HG02973 (cell line): ENCODE results near the gene DDX1.

ENCODE experiments used
- ATAC-seq: cut with Tn5 transposase; IDR thresholded peaks from one replicate; pipeline ENCODE4 v1.9.1; 2021; ENCODE audit warnings: moderate library complexity; ENCODE audit not compliant: unreplicated experiment

Gene DDX1

GRCh38 chr2:15658911-15659310, 67.2 kb downstream of the DDX1 start:
- no peak for ATAC-seq

GRCh38 chr2:15660491-15661294, 69.0 kb downstream of the DDX1 start:
- no peak for ATAC-seq

- ATAC-seq, result no peak
Observed at GRCh38 chr2:15661295-15661569, 69.6 kb downstream of the DDX1 start.

GRCh38 chr2:15662026-15662425, 70.4 kb downstream of the DDX1 start:
- ATAC-seq, result no peak

GRCh38 chr2:15662579-15662978, 70.9 kb downstream of the DDX1 start:
- no peak for ATAC-seq

GRCh38 chr2:15663802-15664201, 72.1 kb downstream of the DDX1 start:
- ATAC-seq, result no peak

GRCh38 chr2:15664273-15665066, 72.8 kb downstream of the DDX1 start:
- no peak for ATAC-seq

GRCh38 chr2:15665067-15665942, 73.6 kb downstream of the DDX1 start:
- no peak for ATAC-seq

- ATAC-seq, result no peak
Observed at GRCh38 chr2:15665943-15666460, 74.3 kb downstream of the DDX1 start.

GRCh38 chr2:15666861-15667808, 75.5 kb downstream of the DDX1 start:
- no peak for ATAC-seq

- ATAC-seq, result no peak
Observed at GRCh38 chr2:15667809-15668556, 76.3 kb downstream of the DDX1 start.

- ATAC-seq, result no peak
Observed at GRCh38 chr2:15668611-15669305, 77.1 kb downstream of the DDX1 start.

GRCh38 chr2:15669375-15669910, 77.8 kb downstream of the DDX1 start:
- ATAC-seq, result no peak

GRCh38 chr2:15670469-15670868, 78.8 kb downstream of the DDX1 start:
- no peak for ATAC-seq

GRCh38 chr2:15670981-15671380, 79.3 kb downstream of the DDX1 start:
- no peak for ATAC-seq

GRCh38 chr2:15671409-15671808, 79.7 kb downstream of the DDX1 start:
- ATAC-seq, result no peak

- no peak for ATAC-seq
Observed at GRCh38 chr2:15671842-15672815, 80.5 kb downstream of the DDX1 start.
